ENCODE data around the gene DNAAF1.

GRCh38 chr16:84184775-84185174 is 39.7 kb downstream of the DNAAF1 start:
- TF ChIP-seq CTCF (IDR thresholded peaks at IDR 0.05) (no peak), EZH2phosphoT487 (IDR thresholded peaks at IDR 0.05; ENCODE audit: borderline replicate concordance, low read depth) (no peak), CHD2 (IDR thresholded peaks at IDR 0.05; ENCODE audit: low read length, partially characterized antibody) (no peak), SIN3A (IDR thresholded peaks at IDR 0.05; ENCODE audit: borderline replicate concordance, low read depth, low read length) (no peak)
